ENCODE results near the gene LMTK3.
"Not testable (repeated sequence)": the region's sequence is repeated elsewhere in the genome, so short reads cannot be mapped to it uniquely, and the experiment has no call there.

Gene LMTK3

GRCh38 chr19:48488478-48488877 lies 23.2 kb downstream of the LMTK3 start:
- not testable (repeated sequence) for DNase-seq (ENCODE audit: low read depth in 2 of 2)

GRCh38 chr19:48487948-48488347 lies 23.7 kb downstream of the LMTK3 start:
- no peak for DNase-seq (ENCODE audit: low read depth in 2 of 2)

DNA sequence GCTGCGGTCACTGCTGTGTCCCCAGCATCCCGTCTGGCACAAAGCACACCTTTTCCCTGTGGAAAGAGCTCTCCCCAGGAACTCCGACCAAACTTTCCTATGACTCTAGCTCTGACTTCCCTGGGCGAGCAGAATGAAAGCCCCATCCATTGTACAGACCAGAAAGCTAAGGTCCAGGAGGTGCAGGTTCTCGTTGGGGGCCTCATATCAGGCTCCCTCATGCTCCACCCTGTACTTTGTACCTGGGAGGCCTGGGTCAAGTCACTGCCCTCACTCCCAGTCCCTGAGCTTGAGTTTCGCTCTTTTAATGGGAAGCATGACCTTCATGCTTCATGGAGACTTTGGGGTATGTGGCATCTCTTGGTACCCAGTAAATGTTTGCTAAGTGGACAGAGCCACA lies 24.1 kb downstream of the LMTK3 start:
- no peak for DNase-seq (ENCODE audit: low read depth in 2 of 2)

DNA sequence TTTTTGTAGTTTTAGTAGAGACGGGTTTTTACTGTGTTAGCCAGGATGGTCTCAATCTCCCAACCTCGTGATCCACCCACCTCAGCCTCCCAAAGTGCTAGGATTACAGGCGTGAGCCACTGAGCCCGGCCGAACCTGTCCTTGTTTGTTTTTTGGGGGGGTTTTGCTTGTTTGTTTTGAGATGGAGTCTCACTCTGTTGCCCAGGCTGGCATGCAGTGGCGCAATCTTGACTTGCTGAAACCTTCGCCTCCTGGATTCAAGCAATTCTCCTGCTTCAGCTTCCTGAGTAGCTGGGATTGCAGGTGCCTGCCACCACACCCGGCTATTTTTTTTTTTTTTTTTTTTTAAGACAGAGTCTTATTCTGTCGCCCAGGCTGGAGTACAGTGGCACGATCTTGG lies 24.9 kb downstream of the LMTK3 start:
- DNase-seq (ENCODE audit: low read depth in 2 of 2), result not testable (repeated sequence)

- DNase-seq (ENCODE audit: low read depth in 2 of 2), result no peak
Measured at GRCh38 chr19:48484931-48485612, 26.6 kb downstream of the LMTK3 start.

GRCh38 chr19:48484247-48484893 lies 27.3 kb downstream of the LMTK3 start:
- DNase-seq (ENCODE audit: low read depth in 2 of 2), result no peak

DNA sequence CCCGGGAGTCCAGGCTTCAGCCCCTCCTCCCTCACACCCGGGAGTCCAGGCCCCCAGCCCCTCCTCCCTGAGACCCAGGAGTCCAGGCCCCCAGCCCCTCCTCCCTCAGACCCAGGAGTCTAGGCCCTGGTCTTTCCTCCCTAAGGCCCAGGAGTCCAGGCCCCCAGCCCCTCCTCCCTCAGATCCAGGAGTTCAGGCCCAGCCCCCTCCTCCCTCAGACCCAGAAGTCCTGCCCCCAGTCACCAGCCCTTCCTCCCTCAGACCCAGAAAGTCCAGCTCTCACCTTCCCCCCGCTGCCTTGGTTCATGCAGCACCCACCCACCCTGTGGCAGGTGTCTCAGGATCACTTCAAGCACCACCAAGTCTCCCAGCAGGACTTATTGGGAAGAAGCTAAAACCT lies 28.3 kb downstream of the LMTK3 start:
- no peak for DNase-seq (ENCODE audit: low read depth in 2 of 2)

DNA sequence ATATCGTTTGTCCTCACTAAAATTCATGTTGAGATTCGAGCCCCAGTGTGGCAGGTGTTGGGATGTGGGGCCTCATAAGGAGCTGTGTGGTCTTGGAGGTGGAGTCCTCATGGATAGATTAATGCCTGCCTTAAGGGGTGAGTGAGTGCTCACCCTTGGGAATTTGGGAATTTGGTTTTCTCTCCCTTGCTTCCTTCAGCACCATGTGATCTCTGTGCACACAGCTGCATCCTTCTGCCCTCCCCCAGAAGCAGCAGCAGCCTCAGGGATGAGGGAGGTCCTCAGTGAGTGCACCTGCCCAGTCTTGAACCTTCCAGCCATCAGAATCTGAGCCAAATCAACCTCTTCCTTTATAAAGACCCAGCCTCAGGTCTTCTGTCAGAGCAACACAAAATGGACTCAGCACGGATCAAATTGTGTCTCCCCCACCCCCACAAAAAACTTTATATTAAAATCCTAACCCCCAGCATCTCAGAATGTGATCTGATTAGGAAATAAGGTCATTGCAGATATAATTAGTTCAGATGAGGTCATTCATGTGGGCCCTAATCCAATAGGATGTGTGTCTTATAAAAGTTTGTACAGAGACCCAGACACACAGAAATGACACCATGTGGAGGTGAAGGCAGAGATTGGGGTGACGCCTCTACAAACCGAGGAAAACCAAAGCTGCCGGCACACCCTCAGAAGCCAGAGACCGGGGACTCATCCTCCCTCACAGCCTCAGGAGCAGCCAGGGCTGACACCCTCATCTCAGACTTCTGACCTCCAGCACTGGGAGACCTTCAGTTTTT lies 29.6 kb downstream of the LMTK3 start:
- no peak for DNase-seq (ENCODE audit: low read depth in 2 of 2)

DNA sequence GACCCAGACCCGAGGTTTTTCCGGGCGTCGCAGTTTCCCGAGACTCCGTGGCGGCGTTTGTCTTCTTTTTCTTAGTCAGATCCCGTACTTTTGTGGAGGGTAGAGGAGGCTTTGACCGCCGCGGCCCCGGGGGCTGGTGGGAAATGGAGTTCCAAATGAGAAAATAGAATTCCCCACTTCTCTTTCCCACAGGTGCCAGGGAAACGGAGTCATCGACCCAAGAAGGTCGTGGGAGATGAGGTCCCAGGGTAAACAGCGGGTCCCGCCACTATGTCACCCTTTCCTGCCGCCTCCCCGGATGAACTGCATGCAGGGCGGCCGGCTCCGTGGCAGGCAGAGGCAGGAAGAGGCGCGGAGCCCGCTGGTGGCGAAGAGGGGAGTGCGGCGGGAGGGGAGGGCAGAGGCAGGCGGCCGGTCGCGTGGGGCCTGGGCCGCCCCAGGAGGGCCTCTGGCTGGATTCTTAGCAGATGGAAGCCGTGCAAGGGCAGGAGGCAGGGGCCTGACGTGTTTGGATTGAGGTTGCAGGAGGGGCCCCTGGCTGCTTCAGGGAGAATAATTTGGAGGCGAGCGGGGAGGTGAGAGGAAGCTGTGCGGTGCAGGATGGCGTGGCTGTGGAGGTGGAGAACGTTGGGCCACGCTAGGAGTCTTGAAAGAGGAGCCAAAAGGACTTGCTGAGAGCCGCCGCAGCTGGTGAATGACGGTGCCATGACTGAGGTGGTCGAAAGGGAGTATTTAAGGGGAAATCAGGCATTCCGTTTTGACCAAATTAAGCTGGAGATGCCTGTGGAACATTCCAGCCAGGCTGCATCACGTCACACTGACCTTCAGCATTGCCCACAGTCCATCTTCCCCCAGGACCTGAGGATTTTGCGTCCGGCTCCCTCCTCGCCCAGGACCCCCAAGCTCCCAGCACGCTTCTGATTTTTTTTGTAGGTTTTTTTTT lies 30.8 kb downstream of the LMTK3 start:
- DNase-seq (ENCODE audit: low read depth in 2 of 2), result peak; percentile 43

DNA sequence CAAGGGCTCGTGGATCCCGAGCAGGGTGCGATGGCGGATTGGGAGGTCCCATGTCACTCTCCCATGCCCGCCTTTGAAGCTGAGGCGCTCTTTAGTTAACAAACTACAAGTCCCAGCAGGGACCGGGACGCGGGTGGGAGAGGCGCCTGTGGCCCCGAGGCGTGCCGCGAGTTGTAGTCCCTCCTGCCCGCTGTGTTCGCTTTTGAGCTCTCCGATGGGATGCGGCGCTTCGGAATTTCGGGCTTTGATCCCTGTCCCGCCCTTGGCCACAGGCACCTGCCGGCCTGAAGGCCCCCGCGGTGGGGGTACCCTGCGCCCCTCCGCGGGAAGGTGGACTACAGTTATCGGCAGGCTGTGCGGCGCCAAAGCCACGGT lies 31.5 kb downstream of the LMTK3 start:
- DNase-seq (ENCODE audit: low read depth in 2 of 2), result no peak

DNA sequence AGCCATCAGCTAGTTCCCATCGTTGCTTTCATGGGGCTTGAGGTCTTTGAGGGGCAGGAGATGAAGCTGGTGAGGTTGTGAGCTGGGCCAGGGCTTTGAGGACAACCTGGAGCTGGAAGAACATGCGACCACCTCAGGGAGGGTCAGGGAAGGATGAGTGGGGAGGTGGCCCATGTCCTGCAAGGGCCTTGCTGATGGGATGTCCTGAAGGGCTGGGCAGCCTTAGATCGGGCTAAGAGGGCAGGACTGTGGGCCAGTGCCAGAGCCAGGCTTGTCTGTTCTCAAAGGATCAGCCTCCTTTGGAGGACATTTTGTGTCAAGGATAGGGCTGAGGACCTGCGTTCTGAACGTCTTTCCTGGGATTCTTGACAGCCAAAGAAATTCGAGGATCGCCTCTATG lies 31.9 kb downstream of the LMTK3 start:
- no peak for DNase-seq (ENCODE audit: low read depth in 2 of 2)

- no peak for DNase-seq (ENCODE audit: low read depth in 2 of 2)
Measured at GRCh38 chr19:48478339-48479256, 33.0 kb downstream of the LMTK3 start.

- no peak for DNase-seq (ENCODE audit: low read depth in 2 of 2)
Measured at GRCh38 chr19:48477698-48478338, 33.8 kb downstream of the LMTK3 start.

GRCh38 chr19:48477067-48477685 lies 34.5 kb downstream of the LMTK3 start:
- no peak for DNase-seq (ENCODE audit: low read depth in 2 of 2)

- DNase-seq (ENCODE audit: low read depth in 2 of 2), result no peak
Measured at GRCh38 chr19:48476176-48476575, 35.5 kb downstream of the LMTK3 start.

DNA sequence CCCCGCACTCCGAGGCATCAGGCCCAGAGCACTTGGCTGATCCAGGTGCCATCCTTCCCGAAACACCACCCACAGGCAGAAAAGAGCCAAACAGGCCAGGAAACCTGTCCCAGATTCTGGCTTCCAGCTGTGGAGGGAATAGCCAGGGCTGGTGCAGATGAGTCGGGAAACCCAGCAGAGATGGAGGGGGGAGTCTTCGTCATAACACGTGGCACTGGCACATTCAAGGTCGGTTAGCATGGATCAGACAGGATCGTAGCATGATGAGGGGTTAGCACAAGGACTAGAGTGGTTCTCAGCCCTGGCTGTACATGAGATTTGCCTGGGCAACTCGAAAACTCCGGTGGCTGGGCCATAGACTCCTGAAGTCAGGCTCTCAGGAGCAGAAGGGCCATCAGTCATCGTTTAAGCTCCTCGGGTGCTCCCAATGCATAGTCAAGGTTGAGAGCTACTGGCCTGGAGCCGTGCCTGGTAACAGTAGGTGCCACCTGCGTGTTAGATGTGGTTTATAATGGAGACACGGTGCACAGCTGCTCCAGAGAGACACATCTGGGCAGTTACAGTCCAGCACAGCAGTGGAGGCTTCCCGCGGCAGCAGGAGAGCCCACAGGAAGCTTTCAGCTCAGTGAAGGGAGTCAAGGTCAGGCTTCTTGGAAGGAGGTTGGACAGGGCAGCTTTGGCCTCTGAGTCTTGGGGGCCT lies 36.1 kb downstream of the LMTK3 start:
- DNase-seq (ENCODE audit: low read depth in 2 of 2), result no peak

- DNase-seq (ENCODE audit: low read depth in 2 of 2), result no peak
Measured at GRCh38 chr19:48474084-48474592, 37.5 kb downstream of the LMTK3 start.

GRCh38 chr19:48473161-48473966 lies 38.3 kb downstream of the LMTK3 start:
- no peak for DNase-seq (ENCODE audit: low read depth in 2 of 2)

All from stimulated activated CD4-positive, alpha-beta T cell treated with anti-CD3 and anti-CD28 coated beads, Interleukin-4, amount 100 ng/mL, for 48 hours (primary cell).